HepG2 (cell line): ENCODE measurements around the gene CDKN2AIP. TPM values are rescaled to one million over a fixed set of nuclear protein-coding genes. Genes with fewer than 3 reads are reported as not detected.

ENCODE experiments used
- ATAC-seq: fragments of 200-7000 bp; cut with Tn5 transposase; 3 replicates; pipeline ENCODE4 v1.9.1; 2020; ENCODE audit warnings: mild to moderate bottlenecking, moderate library complexity
- BruUV-seq: library from RNA; stranded (reverse); fragments of 400-500 nt; replicated peaks from 2 replicates; lab custom pipeline; 2021; lab: Mats Ljungman, UMichigan
- CTCF ChIA-PET: fragments of 300-600 bp; formaldehyde crosslinking; extraction: SDS; loops from one replicate; lab custom pipeline; 2021; ENCODE audit warnings: low total read pairs, inconsistent platforms, low intra/inter-chr PET ratio; lab: Yijun Ruan, JAX
- POLR2A ChIA-PET: fragments of 350-600 bp; sonication (Branson Sonifier 250); formaldehyde crosslinking; loops from one replicate; lab custom pipeline; 2020; ENCODE audit warnings: antibody characterized with exemption, inconsistent platforms; lab: Yijun Ruan, JAX
- DNase-seq: peaks from one replicate; pipeline ENCODE4 v3.0.0-alpha.2; 2015; ENCODE audit warnings: low spot score
- FAIRE-seq: peaks from 3 replicates; lab custom pipeline; 2011; peaks lifted over from hg19 to GRCh38; lab: Jason Lieb, UNC
- H2AFZ ChIP-seq: one replicate; pipeline ENCODE4 v1.6.1; 2011; ENCODE audit warnings: low read length, inconsistent platforms
- H3K27ac ChIP-seq: fragments of 300-600 bp; 3 replicates; pipeline ENCODE4 v1.8.0; 2011; ENCODE audit warnings: mixed run types, mild to moderate bottlenecking, mixed read lengths, low read length, inconsistent platforms; ENCODE audit not compliant: insufficient read depth; ENCODE audit errors: extremely low read length
- H3K27me3 ChIP-seq, 2 experiments: fragments of 200-600 bp in 1 of 2; 2 replicates in 1 of 2; 3 replicates in 1 of 2; pipeline versions ENCODE4 v1.6.0 to v1.8.0; 2011; ENCODE audit warnings: low read length in 2 of 2, mild to moderate bottlenecking in 2 of 2, moderate library complexity in 2 of 2, inconsistent platforms in 1 of 2; ENCODE audit not compliant: insufficient read depth in 2 of 2, control insufficient read depth in 1 of 2
- H3K36me3 ChIP-seq, 2 experiments: fragments of 200-600 bp in 1 of 2; replicated peaks in 1 of 2; 2 replicates in 1 of 2; 3 replicates in 1 of 2; pipeline versions ENCODE4 v1.5.1 to v1.8.0; 2011; ENCODE audit warnings: low read length in 2 of 2, inconsistent platforms in 1 of 2; ENCODE audit not compliant: insufficient read depth in 2 of 2, control insufficient read depth in 1 of 2
- H3K4me1 ChIP-seq: 2 replicates; pipeline ENCODE4 v1.5.1; 2012; ENCODE audit warnings: low read length, inconsistent platforms; ENCODE audit not compliant: insufficient read depth
- H3K4me2 ChIP-seq: 2 replicates; pipeline ENCODE4 v1.6.0; 2011; ENCODE audit warnings: low read depth, low read length, inconsistent platforms
- H3K4me3 ChIP-seq, 3 experiments: fragments of 200-600 bp in 1 of 3; sonication (generic), shearing (Covaris generic) in 1 of 3; replicated peaks in 1 of 3; 2 replicates each; pipeline ENCODE4 v1.5.1; 2011 to 2016; ENCODE audit warnings: low read length in 3 of 3, inconsistent platforms in 2 of 3, low read depth in 2 of 3, mild to moderate bottlenecking in 2 of 3, control low read depth in 1 of 3, mixed read lengths in 1 of 3; ENCODE audit not compliant: insufficient read depth in 1 of 3
- H3K79me2 ChIP-seq: one replicate; pipeline ENCODE4 v1.6.1; 2011; ENCODE audit warnings: low read length, inconsistent platforms; ENCODE audit not compliant: insufficient read depth
- H3K9ac ChIP-seq: 2 replicates; pipeline ENCODE4 v1.6.0; 2011; ENCODE audit warnings: mild to moderate bottlenecking, low read depth, low read length, inconsistent platforms; ENCODE audit not compliant: insufficient read depth
- H3K9me3 ChIP-seq: 2 replicates; pipeline ENCODE4 v1.5.1; 2012; ENCODE audit warnings: mild to moderate bottlenecking, low read length
- H4K20me1 ChIP-seq: 2 replicates; pipeline ENCODE4 v1.6.0; 2011; ENCODE audit warnings: inconsistent platforms, mild to moderate bottlenecking, low read length, moderate library complexity; ENCODE audit not compliant: insufficient read depth
- ASH2L ChIP-seq: fragments of 300-600, 200-600 bp; sonication (generic); IDR thresholded peaks from 2 replicates; pipeline ENCODE4 v1.7.0; 2017; ENCODE audit warnings: low read depth, mild to moderate bottlenecking, moderate library complexity, mixed read lengths, low read length; ENCODE audit not compliant: insufficient read length
- CENPT ChIP-seq: sonication (generic); formaldehyde crosslinking; IDR thresholded peaks from 2 replicates; pipeline ENCODE4 v1.8.0; 2022; ENCODE audit warnings: low read depth, mild to moderate bottlenecking, moderate library complexity, missing genetic modification reagents
- FOSL2 ChIP-seq: sonication (generic); formaldehyde crosslinking; IDR thresholded peaks from 2 replicates; pipeline ENCODE4 v1.4.0; 2020; ENCODE audit warnings: missing genetic modification reagents
- HES4 ChIP-seq: sonication (generic); formaldehyde crosslinking; IDR thresholded peaks from 2 replicates; pipeline ENCODE4 v1.9.0; 2021; ENCODE audit warnings: mild to moderate bottlenecking, missing genetic modification reagents, borderline replicate concordance
- HNRNPLL ChIP-seq: fragments of 200-400 bp; formaldehyde crosslinking; IDR thresholded peaks from 2 replicates; pipeline ENCODE4 v1.6.1; 2017; ENCODE audit warnings: mild to moderate bottlenecking, low read depth, low read length; ENCODE audit not compliant: poor library complexity, severe bottlenecking
- HOXA3 ChIP-seq: sonication (generic); formaldehyde crosslinking; IDR thresholded peaks from 2 replicates; pipeline ENCODE4 v1.5.0; 2020; ENCODE audit warnings: missing genetic modification reagents
- HOXD1 ChIP-seq: sonication (generic); formaldehyde crosslinking; IDR thresholded peaks from 2 replicates; pipeline ENCODE4 v1.5.0; 2020; ENCODE audit warnings: missing genetic modification reagents
- KDM2A ChIP-seq: sonication (generic); formaldehyde crosslinking; IDR thresholded peaks from 2 replicates; pipeline ENCODE4 v1.4.0; 2020; ENCODE audit warnings: low read depth, missing genetic modification reagents, borderline replicate concordance
- KMT2A ChIP-seq: sonication (generic); formaldehyde crosslinking; IDR thresholded peaks from 2 replicates; pipeline ENCODE4 v1.4.0; 2020; ENCODE audit warnings: missing genetic modification reagents
- POLR2G ChIP-seq: fragments of 200-400 bp; formaldehyde crosslinking; IDR thresholded peaks from 2 replicates; pipeline ENCODE4 v1.6.1; 2018; ENCODE audit warnings: mild to moderate bottlenecking, low read depth, low read length, moderate library complexity
- RBFOX2 ChIP-seq: fragments of 200-400 bp; formaldehyde crosslinking; IDR thresholded peaks from 2 replicates; pipeline ENCODE4 v1.6.1; 2017; ENCODE audit warnings: low read depth, mild to moderate bottlenecking, low read length
- RFXAP ChIP-seq: sonication (generic); formaldehyde crosslinking; IDR thresholded peaks from 2 replicates; pipeline ENCODE4 v1.4.0; 2020; ENCODE audit warnings: missing genetic modification reagents, borderline replicate concordance
- TP53 ChIP-seq: sonication (generic); formaldehyde crosslinking; conservative IDR thresholded peaks from 2 replicates; pipeline ENCODE4 v1.4.0; 2020; ENCODE audit warnings: missing genetic modification reagents
- ZFY ChIP-seq: sonication (generic); formaldehyde crosslinking; IDR thresholded peaks from 2 replicates; pipeline ENCODE4 v1.4.0; 2020; ENCODE audit warnings: missing genetic modification reagents
- ZNF121 ChIP-seq: sonication (generic); formaldehyde crosslinking; IDR thresholded peaks from 2 replicates; pipeline ENCODE4 v1.5.0; 2020; ENCODE audit warnings: mild to moderate bottlenecking, missing genetic modification reagents
- ZNF264 ChIP-seq: sonication (generic); formaldehyde crosslinking; IDR thresholded peaks from 2 replicates; pipeline ENCODE4 v1.4.0; 2020; ENCODE audit warnings: missing genetic modification reagents
- ZNF44 ChIP-seq: sonication (generic); formaldehyde crosslinking; IDR thresholded peaks from 2 replicates; pipeline ENCODE4 v1.5.1; 2020; ENCODE audit warnings: mild to moderate bottlenecking, missing genetic modification reagents
- ZNF563 ChIP-seq: sonication (generic); formaldehyde crosslinking; IDR thresholded peaks from 2 replicates; pipeline ENCODE4 v1.8.0; 2022; ENCODE audit warnings: mild to moderate bottlenecking, moderate library complexity, missing genetic modification reagents
- ZSCAN31 ChIP-seq: sonication (generic); formaldehyde crosslinking; IDR thresholded peaks from 2 replicates; pipeline ENCODE4 v1.5.0; 2020; ENCODE audit warnings: low read depth, mild to moderate bottlenecking, missing genetic modification reagents
- WGBS: methylation state at CpG from one replicate; pipeline ENCODE4 v1.1.6; 2017; ENCODE audit warnings: low lambda C conversion rate; 5-methylcytosine and 5-hydroxymethylcytosine counted together
- in situ Hi-C: cut with HindIII; loops from 2 replicates; pipeline ENCODE4 v1.10.0; 2017; ENCODE audit warnings: low pct_unique_long_range_greater_than_20kb; ENCODE audit not compliant: extremely low pct_ligation_motif_present
- intact Hi-C: fragments of 100-400 bp; cut with micrococcal nuclease; formaldehyde crosslinking; loops from one replicate; pipeline ENCODE4 v1.10.0; 2022; ENCODE audit not compliant: unreplicated experiment
- polyA plus RNA-seq, 8 experiments: library from polyadenylated mRNA; depleted of rRNA in 3 of 8; stranded (reverse) in 7 of 8; unstranded in 1 of 8; fragments of >200 nt; fragmentation: Illumina TruSeq in 4 of 8; extraction: Trizol in 4 of 8; gene quantifications; 2 replicates each; pipeline versions ENCODE4 v1.2.1 to v1.2.3, GENCODE V29; 2011 to 2016; ENCODE audit warnings: low read depth in 4 of 8, missing spikeins in 1 of 8, mixed read lengths in 1 of 8; ENCODE audit not compliant: insufficient read depth in 1 of 8
- total RNA-seq, 5 experiments: library from RNA; depleted of rRNA; stranded (reverse); fragments of >200 nt; fragmentation: Illumina TruSeq; extraction: Trizol; gene quantifications; 2 replicates each; pipeline ENCODE4 v1.2.3, GENCODE V29; 2016; ENCODE audit warnings: low read depth in 1 of 5
- TF ChIP-seq, protein P1 (sequence below): sonication (generic); formaldehyde crosslinking; conservative IDR thresholded peaks from 2 replicates; pipeline ENCODE4 v1.8.0; 2022; ENCODE audit warnings: mild to moderate bottlenecking, moderate library complexity, missing genetic modification reagents
- TF ChIP-seq, protein P2 (sequence below): sonication (generic); formaldehyde crosslinking; IDR thresholded peaks from 2 replicates; pipeline ENCODE4 v1.5.1; 2020; ENCODE audit warnings: mild to moderate bottlenecking, moderate library complexity, missing genetic modification reagents

The CDKN2AIP gene
- total and polyA plus RNA-seq, 2 of the 13 experiments (the other 11 are each of a cell fraction or from before 2014, with no cell fraction given) = 17.0 to 18.7 TPM

DNA sequence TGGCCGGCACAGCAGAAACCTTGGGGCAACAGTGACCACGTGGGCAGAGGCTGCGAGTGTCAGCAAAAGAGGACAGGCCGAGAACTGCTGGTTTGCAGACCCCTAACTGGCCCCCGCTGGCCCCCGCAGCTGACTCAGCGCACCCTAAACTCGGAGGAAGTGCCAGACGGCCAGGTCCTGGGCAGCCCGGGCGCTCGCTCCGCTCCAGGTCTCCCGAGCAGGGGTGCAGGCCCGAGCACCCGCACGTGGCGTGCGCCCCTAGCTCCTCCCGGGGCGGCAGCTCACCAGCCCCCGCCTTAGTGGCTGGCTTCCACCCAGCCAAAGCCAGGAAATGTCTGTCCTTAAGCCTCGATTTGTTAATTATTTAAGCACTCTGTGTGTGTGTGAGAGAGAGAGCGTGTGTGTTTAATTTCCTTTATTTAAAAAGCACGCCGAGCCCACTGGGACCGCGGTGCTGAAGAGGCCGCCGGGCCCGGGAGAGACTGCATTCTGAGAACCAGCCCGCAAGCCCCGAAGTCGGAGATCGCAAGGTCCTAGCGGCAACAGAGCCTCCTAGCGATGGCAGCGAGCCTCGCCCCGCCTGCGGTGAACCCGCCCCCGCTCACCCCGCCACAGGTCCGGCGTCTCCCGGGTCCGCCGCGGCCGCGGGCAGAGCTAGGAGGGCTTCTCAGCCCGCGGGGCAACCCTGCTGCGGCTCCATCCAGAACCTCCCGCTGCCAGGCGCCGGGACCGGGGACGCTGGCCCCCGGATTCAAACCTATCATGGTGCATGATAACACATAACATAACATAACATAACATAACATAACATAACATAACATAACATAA is 45.9 kb upstream of the CDKN2AIP start:
- H3K4me3 ChIP-seq = peak overlapping the region; percentile 38 to 71 (median 50)
- BruUV-seq = no TSS peak
- no peaks in the 10 kb centered on the region for H3K36me3 ChIP-seq
- POLR2A ChIA-PET = interaction anchor here (1.4 kb wide), 1 partner anchor 45 kb away, joined by 6 read pairs; no protein-coding TSS in a partner anchor
- CTCF ChIA-PET = no interaction called here
- in situ Hi-C loops (loop anchor here (10.0 kb wide), 1 partner anchor 464 kb away; no protein-coding TSS in a partner anchor), intact Hi-C loops (loop anchor here (5.0 kb wide), 1 partner anchor 36 kb away; no protein-coding TSS in a partner anchor)
- WGBS = 1% methylated on average over 16 of the region's 61 CpGs
- ATAC-seq (peak; percentile 97), FAIRE-seq (no peak), DNase-seq (peak; percentile 51)
- no peak overlapping the region for H2AFZ ChIP-seq
- H4K20me1 ChIP-seq = no peaks in the 10 kb centered on the region
- peaks cover 4 to 32% of the 10 kb centered on the region in 2 experiments; a peak in 4 of 5 replicates for H3K27me3 ChIP-seq
- no peak overlapping the region for H3K27ac ChIP-seq
- H3K4me1 ChIP-seq = peaks cover 17% of the 10 kb centered on the region
- H3K4me2 ChIP-seq = peak overlapping the region; percentile 89
- H3K9ac ChIP-seq = peak overlapping the region; percentile 57; the same call in 1 of the 2 replicates
- H3K79me2 ChIP-seq = no peaks in the 10 kb centered on the region
- no peaks in the 10 kb centered on the region for H3K9me3 ChIP-seq
- peak; percentile 52; the same call in 1 of the 2 replicates for TF ChIP-seq RBFOX2
- TF ChIP-seq CENPT (CRISPR knock-in tag) = no peak
- no peak for TF ChIP-seq HES4 (CRISPR knock-in tag)
- TF ChIP-seq ZNF563 (CRISPR knock-in tag) = 0 out of 2 replicates have a peak, but pooled peaks have one; percentile 44
- TF ChIP-seq, protein P1, sequence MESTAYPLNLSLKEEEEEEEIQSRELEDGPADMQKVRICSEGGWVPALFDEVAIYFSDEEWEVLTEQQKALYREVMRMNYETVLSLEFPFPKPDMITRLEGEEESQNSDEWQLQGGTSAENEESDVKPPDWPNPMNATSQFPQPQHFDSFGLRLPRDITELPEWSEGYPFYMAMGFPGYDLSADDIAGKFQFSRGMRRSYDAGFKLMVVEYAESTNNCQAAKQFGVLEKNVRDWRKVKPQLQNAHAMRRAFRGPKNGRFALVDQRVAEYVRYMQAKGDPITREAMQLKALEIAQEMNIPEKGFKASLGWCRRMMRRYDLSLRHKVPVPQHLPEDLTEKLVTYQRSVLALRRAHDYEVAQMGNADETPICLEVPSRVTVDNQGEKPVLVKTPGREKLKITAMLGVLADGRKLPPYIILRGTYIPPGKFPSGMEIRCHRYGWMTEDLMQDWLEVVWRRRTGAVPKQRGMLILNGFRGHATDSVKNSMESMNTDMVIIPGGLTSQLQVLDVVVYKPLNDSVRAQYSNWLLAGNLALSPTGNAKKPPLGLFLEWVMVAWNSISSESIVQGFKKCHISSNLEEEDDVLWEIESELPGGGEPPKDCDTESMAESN (CRISPR knock-in tag) = 0 out of 2 replicates have a peak, but pooled peaks have one; percentile 67
- TF ChIP-seq HOXD1 = peak; percentile 33; the same call in 1 of the 2 replicates
- TF ChIP-seq POLR2G = peak; percentile 61
- 0 out of 2 replicates have a peak, but pooled peaks have one; percentile 4 for TF ChIP-seq FOSL2
- peak; percentile 23 for TF ChIP-seq ASH2L
- TF ChIP-seq RFXAP (CRISPR knock-in tag) = 0 out of 2 replicates have a peak, but pooled peaks have one; percentile 53
- peak; percentile 52 for TF ChIP-seq ZFY
- TF ChIP-seq, protein P2, sequence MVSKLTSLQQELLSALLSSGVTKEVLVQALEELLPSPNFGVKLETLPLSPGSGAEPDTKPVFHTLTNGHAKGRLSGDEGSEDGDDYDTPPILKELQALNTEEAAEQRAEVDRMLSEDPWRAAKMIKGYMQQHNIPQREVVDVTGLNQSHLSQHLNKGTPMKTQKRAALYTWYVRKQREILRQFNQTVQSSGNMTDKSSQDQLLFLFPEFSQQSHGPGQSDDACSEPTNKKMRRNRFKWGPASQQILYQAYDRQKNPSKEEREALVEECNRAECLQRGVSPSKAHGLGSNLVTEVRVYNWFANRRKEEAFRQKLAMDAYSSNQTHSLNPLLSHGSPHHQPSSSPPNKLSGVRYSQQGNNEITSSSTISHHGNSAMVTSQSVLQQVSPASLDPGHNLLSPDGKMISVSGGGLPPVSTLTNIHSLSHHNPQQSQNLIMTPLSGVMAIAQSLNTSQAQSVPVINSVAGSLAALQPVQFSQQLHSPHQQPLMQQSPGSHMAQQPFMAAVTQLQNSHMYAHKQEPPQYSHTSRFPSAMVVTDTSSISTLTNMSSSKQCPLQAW (CRISPR knock-in tag) = 0 out of 2 replicates have a peak, but pooled peaks have one; percentile 20
- TF ChIP-seq HNRNPLL = peak; percentile 74
- TF ChIP-seq KMT2A (CRISPR knock-in tag) = peak; percentile 45; the same call in 1 of the 2 replicates
- TF ChIP-seq ZNF264 = 0 out of 2 replicates have a peak, but pooled peaks have one; percentile 23
- peak; percentile 6; the same call in 1 of the 2 replicates for TF ChIP-seq ZNF121 (CRISPR knock-in tag)
- peak; percentile 37 for TF ChIP-seq HOXA3
- TF ChIP-seq ZSCAN31 (CRISPR knock-in tag) = no peak
- TF ChIP-seq KDM2A = peak; percentile 42; the same call in 1 of the 2 replicates
- TF ChIP-seq TP53 (CRISPR knock-in tag) = no peak
- TF ChIP-seq ZNF44 = no peak
